Measurements from ENCODE around the gene NADK.

- TF ChIP-seq CTCF (optimal IDR thresholded peaks at IDR 0.05 in 1 of 3, IDR thresholded peaks at IDR 0.05 in 1 of 3, conservative IDR thresholded peaks at IDR 0.05 in 1 of 3; ENCODE audit: extremely low read depth in 1 of 3, insufficient read depth in 2 of 3, low read length in 3 of 3) (no peak), EZH2 (IDR thresholded peaks at IDR 0.05; ENCODE audit: low read length) (no peak)
Measured at GRCh38 chr1:1784933-1785332, 6.7 kb upstream of the NADK start.
